ENCODE data around the gene FAM180A. TPM values are rescaled to one million over a fixed set of nuclear protein-coding genes. Genes with fewer than 3 reads are reported as not detected.

FAM180A gene
- polyA plus RNA-seq, 1 donor (not counting 4 experiments of a cell fraction or from before 2014, with no cell fraction given), result 0.73 TPM

DNA sequence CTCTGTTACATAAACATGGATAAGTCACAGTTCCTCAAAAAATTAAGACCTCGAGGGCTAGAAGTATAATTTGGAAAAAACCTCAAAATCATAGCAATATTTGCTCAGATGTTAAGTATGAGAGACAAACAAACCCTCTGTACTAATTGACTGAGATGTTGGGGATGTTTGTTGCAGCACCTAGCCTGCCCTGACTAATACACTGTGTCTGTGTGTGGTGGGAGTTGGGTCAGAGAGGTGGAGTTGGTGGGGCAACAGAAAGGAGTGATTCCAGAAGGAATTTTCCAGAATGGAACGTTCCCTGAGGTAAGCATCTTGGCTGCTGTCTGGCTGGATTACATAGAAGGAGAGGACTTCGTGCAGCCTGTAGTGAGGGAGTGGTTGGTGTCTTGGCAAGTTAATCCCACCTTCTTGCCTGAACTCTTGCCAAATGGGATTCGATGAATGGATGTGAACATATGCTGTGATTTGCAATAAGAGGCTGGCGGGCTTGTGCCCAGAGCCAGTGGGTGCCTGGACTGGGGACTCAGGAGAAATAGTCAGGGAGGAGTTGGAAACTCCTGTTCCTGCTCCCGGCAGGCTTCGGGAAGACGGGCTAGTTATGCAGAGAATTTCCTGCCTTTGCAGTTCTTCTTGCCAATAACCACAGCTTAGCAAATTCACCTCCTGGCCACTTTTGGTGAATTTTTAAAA lies 9.3 kb upstream of the FAM180A start:
- Histone ChIP-seq H3K4me1 (ENCODE audit: control insufficient read depth, extremely low read depth, insufficient read depth, low read length) (peaks cover 26% of the 10 kb centered on the region), H3K9me1 (ENCODE audit: control insufficient read depth, extremely low read depth, insufficient read depth, low read length) (no peaks in the 10 kb centered on the region), H3K27ac (ENCODE audit: control insufficient read depth, insufficient read depth, low read length) (no peak overlapping the region), H4K20me1 (ENCODE audit: control insufficient read depth, extremely low read depth, insufficient read depth, low read length) (no peaks in the 10 kb centered on the region), H3K4me3 (ENCODE audit: control insufficient read depth in 2 of 3, extremely low read depth in 1 of 3, insufficient read depth in 2 of 3, low read depth in 1 of 3, low read length in 3 of 3) (peak overlapping the region in 1 of 3 experiments; percentile 5), H3K27me3 (ENCODE audit: control insufficient read depth, extremely low read depth, insufficient read depth, low read length) (no peaks in the 10 kb centered on the region), H3K36me3 (ENCODE audit: control insufficient read depth in 2 of 2, extremely low read depth in 1 of 2, insufficient read depth in 2 of 2, low read length in 2 of 2) (no peaks in the 10 kb centered on the region), H3K9me3 (ENCODE audit: control insufficient read depth, low read depth, low read length) (no peaks in the 10 kb centered on the region), H3K79me2 (ENCODE audit: control insufficient read depth, insufficient read depth, low read length) (no peaks in the 10 kb centered on the region), H2AFZ (ENCODE audit: control insufficient read depth, low read length) (peak overlapping the region; percentile 72), H3K9ac (ENCODE audit: control insufficient read depth, extremely low read depth, insufficient read depth, low read length) (no peak overlapping the region), H3K4me2 (ENCODE audit: control insufficient read depth, extremely low read depth, insufficient read depth, low read depth, low read length) (peak overlapping the region; percentile 72)
- FAIRE-seq (no peak), DNase-seq (ENCODE audit: low read depth, low spot score) (no peak)
- TF ChIP-seq, protein P1, sequence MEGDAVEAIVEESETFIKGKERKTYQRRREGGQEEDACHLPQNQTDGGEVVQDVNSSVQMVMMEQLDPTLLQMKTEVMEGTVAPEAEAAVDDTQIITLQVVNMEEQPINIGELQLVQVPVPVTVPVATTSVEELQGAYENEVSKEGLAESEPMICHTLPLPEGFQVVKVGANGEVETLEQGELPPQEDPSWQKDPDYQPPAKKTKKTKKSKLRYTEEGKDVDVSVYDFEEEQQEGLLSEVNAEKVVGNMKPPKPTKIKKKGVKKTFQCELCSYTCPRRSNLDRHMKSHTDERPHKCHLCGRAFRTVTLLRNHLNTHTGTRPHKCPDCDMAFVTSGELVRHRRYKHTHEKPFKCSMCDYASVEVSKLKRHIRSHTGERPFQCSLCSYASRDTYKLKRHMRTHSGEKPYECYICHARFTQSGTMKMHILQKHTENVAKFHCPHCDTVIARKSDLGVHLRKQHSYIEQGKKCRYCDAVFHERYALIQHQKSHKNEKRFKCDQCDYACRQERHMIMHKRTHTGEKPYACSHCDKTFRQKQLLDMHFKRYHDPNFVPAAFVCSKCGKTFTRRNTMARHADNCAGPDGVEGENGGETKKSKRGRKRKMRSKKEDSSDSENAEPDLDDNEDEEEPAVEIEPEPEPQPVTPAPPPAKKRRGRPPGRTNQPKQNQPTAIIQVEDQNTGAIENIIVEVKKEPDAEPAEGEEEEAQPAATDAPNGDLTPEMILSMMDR (optimal IDR thresholded peaks at IDR 0.05 in 1 of 3, IDR thresholded peaks at IDR 0.05 in 1 of 3, conservative IDR thresholded peaks at IDR 0.05 in 1 of 3; ENCODE audit: extremely low read depth in 1 of 3, insufficient read depth in 2 of 3, low read length in 3 of 3), result no peak
- TF ChIP-seq EZH2 (IDR thresholded peaks at IDR 0.05; ENCODE audit: low read length), result no peak
- dilution Hi-C loops (cut with MboI; ENCODE audit: extremely low pct_ligation_motif_present, low sequenced_read_pairs), result no loop called here

DNA sequence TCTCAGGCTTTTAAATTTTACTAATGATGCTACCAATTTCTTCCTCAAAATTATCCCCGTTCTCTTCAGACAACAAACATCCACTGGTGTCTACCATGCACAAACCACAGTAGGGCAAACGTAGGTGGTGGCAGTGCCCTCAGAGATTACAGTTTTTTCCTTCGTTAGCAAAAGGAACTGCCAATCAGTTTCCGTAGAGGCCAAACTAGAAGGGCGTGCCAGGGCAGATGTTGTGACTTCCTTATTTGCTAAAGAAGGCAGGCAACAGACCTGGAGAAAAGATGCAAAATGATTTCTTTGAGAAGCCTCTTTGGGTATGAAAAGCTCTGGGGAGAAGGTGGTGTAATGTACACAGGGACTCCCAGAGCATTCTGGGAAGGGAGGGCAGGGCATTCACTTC lies 7.6 kb upstream of the FAM180A start:
- TF ChIP-seq EZH2 (IDR thresholded peaks at IDR 0.05; ENCODE audit: low read length), result no peak
- TF ChIP-seq, protein P1 (optimal IDR thresholded peaks at IDR 0.05 in 1 of 3, IDR thresholded peaks at IDR 0.05 in 1 of 3, conservative IDR thresholded peaks at IDR 0.05 in 1 of 3; ENCODE audit: extremely low read depth in 1 of 3, insufficient read depth in 2 of 3, low read length in 3 of 3), result no peak
- no peak overlapping the region for H3K4me2 ChIP-seq (ENCODE audit: control insufficient read depth, extremely low read depth, insufficient read depth, low read depth, low read length)
- H3K27me3 ChIP-seq (ENCODE audit: control insufficient read depth, extremely low read depth, insufficient read depth, low read length), result no peaks in the 10 kb centered on the region
- no peaks in the 10 kb centered on the region for H3K36me3 ChIP-seq (ENCODE audit: control insufficient read depth in 2 of 2, extremely low read depth in 1 of 2, insufficient read depth in 2 of 2, low read length in 2 of 2)
- dilution Hi-C loops (cut with MboI; ENCODE audit: extremely low pct_ligation_motif_present, low sequenced_read_pairs), result no loop called here
- H3K79me2 ChIP-seq (ENCODE audit: control insufficient read depth, insufficient read depth, low read length), result no peaks in the 10 kb centered on the region
- no peak overlapping the region for H3K27ac ChIP-seq (ENCODE audit: control insufficient read depth, insufficient read depth, low read length)
- H3K9me1 ChIP-seq (ENCODE audit: control insufficient read depth, extremely low read depth, insufficient read depth, low read length), result no peaks in the 10 kb centered on the region
- no peak overlapping the region for H3K4me3 ChIP-seq (ENCODE audit: control insufficient read depth in 2 of 3, extremely low read depth in 1 of 3, insufficient read depth in 2 of 3, low read depth in 1 of 3, low read length in 3 of 3)
- H2AFZ ChIP-seq (ENCODE audit: control insufficient read depth, low read length), result peak overlapping the region; percentile 59
- peaks cover 17% of the 10 kb centered on the region for H3K4me1 ChIP-seq (ENCODE audit: control insufficient read depth, extremely low read depth, insufficient read depth, low read length)
- H4K20me1 ChIP-seq (ENCODE audit: control insufficient read depth, extremely low read depth, insufficient read depth, low read length), result no peaks in the 10 kb centered on the region
- DNase-seq (ENCODE audit: low read depth, low spot score), result no peak
- FAIRE-seq, result no peak
- no peaks in the 10 kb centered on the region for H3K9me3 ChIP-seq (ENCODE audit: control insufficient read depth, low read depth, low read length)
- no peak overlapping the region for H3K9ac ChIP-seq (ENCODE audit: control insufficient read depth, extremely low read depth, insufficient read depth, low read length)

Data from keratinocyte (primary cell).